Subcutaneous adipose tissue (tissue), 4 donors: Measurements from ENCODE around the gene ANKRD52. TPM values are rescaled to one million over a fixed set of nuclear protein-coding genes. Genes with fewer than 3 reads are reported as not detected.

Experiments
- total RNA-seq, 4 donors: library from RNA; depleted of rRNA; stranded (reverse); fragments of >200 nt; gene quantifications; one replicate each; pipeline ENCODE4 v1.1.0, GENCODE V29; 2016
- TF ChIP-seq, protein P1 (sequence below): fragments of 450-650 bp; IDR thresholded peaks from one replicate; pipeline ENCODE4 v1.5.1; 2016; ENCODE audit warnings: low read depth, mild to moderate bottlenecking, control low read depth, antibody characterized with exemption, moderate library complexity

ANKRD52 gene
- 10 to 100 TPM; 14.3 to 24.1 (median 19.9) TPM for total RNA-seq

DNA sequence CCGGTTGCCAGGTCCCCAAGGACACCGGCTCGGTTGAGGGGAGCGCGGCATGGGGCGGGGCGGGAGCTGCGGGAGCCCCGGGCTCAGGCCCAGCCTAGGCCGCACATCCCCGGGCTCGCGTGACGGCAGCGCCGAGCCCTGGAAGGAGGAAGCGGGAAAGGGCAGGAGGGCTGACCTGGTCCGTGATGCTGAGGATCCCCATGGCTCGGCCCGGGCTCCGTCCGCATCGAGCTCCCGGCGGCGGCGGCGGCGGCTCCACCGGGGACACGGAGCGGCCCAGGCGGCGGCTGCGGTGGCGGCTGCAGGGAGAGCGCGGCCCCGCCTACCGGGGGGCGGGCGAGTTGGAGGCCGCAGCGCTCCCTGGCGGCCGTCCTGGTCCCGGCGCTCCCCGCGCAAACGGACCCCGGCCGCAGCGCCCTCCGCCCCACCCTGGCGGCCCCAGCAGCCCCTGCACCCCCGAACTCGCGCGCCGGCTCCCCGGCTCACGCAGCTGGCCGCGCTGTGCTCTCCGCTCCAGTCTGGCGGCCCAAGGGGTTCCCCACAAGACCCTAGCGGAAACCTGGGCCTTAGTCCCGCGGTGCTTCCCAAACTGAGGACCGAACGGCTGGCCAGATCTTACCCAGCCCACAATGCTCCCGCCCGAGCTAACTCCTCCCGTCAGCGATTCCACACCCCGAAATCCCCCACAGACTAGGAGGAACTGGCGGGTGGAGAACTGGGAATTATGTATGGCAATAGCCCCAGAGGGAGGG, at the start of gene ANKRD52:
TSS of gene ANKRD52 (minus strand) at position 317 of the 752 bp plus-strand sequence. CDS start at position 202, 115 bp downstream.
- TF ChIP-seq, protein P1, sequence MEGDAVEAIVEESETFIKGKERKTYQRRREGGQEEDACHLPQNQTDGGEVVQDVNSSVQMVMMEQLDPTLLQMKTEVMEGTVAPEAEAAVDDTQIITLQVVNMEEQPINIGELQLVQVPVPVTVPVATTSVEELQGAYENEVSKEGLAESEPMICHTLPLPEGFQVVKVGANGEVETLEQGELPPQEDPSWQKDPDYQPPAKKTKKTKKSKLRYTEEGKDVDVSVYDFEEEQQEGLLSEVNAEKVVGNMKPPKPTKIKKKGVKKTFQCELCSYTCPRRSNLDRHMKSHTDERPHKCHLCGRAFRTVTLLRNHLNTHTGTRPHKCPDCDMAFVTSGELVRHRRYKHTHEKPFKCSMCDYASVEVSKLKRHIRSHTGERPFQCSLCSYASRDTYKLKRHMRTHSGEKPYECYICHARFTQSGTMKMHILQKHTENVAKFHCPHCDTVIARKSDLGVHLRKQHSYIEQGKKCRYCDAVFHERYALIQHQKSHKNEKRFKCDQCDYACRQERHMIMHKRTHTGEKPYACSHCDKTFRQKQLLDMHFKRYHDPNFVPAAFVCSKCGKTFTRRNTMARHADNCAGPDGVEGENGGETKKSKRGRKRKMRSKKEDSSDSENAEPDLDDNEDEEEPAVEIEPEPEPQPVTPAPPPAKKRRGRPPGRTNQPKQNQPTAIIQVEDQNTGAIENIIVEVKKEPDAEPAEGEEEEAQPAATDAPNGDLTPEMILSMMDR = no peak

DNA sequence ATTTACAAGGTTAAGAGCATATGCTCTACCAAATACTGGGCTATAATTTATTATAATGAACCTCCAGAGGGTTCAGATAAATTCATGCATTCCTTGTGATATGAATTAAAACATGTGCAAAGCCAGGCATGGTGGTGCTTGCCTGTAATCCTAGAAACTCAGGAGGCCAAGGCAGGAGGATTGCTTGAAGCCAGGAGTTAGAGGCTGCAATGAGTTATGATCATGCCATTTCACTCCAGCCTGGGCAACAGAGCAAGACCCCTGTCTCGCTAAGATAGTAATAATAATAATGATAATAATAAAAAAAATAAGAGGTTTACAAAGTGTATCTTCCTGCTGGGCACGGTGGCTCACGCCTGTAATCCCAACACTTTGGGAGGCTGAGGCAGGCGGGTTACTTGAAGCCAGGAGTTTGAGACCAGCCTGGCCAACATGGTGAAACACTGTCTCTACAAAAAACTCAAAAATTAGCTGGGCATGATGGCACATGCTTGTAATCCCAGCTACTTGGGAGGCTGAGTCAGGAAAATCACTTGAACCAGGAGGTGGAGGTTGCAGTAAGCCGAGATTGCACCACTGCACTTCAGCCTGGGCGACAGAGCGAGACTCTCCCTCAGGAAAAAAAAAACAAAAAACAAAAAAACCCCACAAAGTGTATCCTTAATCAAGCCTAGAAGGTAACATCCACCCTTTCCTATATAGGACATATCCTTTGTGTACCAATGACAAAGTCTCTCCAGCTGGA, 49.2 kb upstream of the ANKRD52 start:
- TF ChIP-seq, protein P1 = no peak

DNA sequence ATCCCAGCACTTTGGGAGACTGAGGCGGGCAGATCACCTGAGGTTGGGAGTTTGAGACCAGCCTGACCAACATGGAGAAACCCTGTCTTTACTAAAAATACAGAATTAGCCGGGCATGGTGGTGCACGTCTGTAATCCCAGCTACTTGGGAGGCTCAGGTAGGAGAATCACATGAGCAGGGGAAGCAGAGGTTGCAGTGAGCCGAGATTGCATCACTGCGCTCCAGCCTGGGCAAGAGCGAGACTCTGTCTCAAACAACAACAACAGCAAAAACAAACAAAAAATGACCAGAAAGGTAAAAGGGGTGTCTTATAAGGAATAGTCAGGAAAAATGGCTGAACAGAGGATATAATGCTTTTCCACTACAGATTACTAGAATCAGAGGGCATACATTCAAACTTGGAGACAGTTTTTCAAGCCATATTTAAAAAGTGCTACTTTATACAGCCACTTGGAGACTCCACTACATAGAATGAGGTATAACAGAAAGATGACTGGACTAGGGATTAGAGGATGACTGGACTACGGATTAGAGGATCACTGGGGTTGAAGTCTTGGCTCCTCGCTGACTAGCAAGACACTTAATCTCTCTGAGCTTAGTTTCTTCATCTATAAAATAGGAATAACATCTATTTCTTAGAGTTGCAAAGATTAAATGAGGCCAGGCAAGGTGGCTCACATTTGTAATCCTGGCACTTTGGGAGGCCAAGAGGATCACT, 46.8 kb upstream of the ANKRD52 start:
- TF ChIP-seq, protein P1 = no peak

DNA sequence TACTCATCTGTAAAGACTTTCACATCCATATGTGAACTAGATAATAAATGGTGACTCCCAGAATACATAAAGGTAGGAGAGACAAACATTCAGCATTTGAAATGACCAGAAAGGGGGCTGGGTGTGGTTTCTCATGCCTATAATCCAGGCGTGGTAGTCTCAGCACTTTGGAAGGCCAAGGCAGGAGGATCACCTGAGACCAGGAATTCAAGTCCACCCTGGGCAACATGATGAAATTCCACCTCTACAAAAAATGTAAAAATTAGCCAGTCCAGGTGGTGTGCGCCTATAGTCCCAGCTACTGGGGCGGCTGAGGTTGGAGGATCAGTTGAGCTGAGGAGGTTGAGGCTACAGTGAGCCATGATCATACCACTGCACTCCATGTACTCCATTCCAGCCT, 46.1 kb upstream of the ANKRD52 start:
- TF ChIP-seq, protein P1 = no peak

DNA sequence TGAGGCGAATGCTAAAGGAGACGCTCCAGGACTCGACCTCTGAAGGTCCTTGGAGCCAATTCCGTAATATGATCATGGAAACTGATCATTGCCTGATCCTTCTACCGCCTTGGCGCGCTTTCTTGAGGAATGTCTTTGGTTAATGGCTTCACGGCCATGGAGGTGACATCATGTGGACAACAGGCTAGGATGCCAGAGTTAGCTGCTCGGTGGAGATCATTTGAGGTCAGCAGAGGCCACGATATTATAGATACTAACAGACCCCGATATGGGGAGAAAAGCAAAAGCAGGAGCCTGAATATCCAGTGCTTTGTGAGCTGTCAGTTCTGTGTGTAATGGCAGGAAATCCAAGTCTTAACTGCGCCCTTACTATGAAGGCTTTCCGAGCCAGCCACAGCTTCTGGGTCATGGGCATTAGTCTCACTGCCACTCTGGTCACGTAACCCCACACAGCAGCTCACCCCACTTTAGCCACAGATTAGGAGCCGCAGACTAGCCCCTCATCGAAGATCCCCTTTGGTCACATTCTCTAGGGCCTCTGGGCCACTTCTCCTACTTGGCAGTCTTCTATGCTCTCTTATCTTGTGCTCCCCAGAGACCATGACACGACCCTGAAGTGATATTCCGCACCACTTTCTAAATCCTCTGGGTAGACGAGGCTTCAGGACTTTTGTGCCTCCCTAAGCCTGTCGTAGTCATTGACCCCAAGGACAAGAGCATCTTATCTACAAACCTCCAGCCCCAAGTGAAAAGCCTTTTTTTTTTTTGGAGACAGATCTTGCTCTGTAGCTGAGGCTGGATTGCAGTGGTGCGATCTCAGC, 42.7 kb upstream of the ANKRD52 start:
- TF ChIP-seq, protein P1 = no peak

DNA sequence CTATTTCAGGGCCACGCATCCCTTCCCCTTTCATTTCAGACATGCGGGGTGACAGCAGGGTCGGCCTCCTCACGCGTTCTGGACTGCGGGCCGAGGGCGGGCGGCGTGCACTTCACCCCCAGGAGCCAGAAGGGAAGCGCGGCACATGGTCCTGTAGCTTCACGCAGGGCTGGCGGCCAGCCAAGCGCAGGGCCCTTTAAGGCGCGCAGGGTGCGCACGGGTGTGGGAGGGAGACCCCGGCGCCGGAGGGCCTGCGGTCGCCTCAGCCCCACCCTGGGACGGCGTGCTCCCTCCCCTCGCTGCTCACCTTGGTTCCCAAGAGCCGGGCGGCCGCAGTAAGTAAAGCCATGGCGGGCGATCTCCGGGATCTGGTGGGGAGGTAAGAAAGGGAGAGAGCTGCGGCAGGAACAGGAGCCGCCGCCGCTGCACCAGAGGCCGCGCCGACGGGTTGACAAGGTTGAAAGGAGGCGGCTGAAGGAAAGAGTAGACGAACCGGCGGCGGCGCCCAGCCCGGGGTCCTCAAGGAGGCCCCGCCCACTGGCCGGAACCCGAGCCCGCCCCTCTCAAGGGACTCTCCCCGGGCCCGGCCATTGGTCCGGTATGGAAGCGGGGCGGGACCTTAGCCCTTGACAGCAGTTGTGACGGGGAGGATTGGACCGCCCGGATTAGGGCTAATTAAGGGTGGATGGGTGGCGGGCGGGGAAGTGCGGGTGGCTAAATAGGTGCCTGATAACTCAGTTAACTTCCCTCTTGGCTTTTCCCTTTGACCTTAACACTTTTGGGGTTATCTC, 41.9 kb upstream of the ANKRD52 start, which contains the start of gene CS:
TSS of gene CS (minus strand) at position 478 of the 791 bp plus-strand sequence. CDS start at position 349, 129 bp downstream.
- TF ChIP-seq, protein P1 = no peak
